GM20000 (cell line): ENCODE measurements around the gene CARD14.
"Not testable (repeated sequence)": the region's sequence is repeated elsewhere in the genome, so short reads cannot be mapped to it uniquely, and the experiment has no call there.

Experiments used
- DNase-seq: peaks from one replicate; pipeline ENCODE4 v3.0.0; 2012; ENCODE audit warnings: low spot score
- TF ChIP-seq, protein P1 (sequence below): IDR thresholded peaks from 2 replicates; pipeline ENCODE4 v1.5.1; 2012; ENCODE audit warnings: mild to moderate bottlenecking, control low read depth; ENCODE audit errors: extremely low read depth, missing control alignments

Gene CARD14

DNA sequence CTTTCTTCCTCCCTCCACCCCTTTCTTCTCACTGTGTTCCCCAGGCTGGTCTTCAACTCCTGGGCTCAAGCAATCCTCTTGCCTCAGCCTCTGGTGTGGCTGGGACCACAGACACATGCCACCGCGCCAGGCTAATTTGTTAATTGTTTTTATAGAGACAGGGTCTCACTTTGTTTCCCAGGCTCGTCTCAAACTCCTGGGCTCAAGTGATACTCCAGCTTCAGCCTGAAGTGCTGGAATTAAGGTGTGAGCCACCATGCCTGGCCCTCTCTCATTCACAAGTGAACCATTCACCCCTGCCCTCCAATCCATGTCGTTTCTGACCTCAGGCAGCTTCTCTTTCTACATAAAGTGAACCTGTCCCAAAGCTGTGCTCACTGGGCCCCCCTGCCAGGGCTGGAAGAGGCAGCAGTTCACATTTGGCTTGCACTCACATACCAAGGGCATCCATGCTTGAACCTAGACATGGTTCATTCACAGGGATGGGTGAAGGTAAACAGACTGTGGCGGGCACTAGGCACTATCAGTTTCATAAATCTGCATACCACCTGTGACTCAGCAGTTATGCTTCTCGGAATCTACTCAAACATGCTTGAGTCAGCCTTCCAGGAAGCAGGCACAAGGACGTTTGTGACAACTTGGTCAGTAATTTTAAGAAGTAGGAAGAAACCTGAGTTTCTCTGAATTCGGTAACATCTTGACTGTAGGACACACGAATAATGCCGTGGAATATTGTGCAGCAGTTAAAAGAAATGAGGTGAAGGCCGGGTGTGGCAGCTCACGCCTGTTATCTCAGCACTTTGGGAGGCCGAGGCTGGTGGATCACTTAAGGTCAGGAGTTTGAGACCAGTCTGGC, 84.8 kb downstream of the CARD14 start:
- DNase-seq, result peak; percentile 70
- TF ChIP-seq, protein P1, sequence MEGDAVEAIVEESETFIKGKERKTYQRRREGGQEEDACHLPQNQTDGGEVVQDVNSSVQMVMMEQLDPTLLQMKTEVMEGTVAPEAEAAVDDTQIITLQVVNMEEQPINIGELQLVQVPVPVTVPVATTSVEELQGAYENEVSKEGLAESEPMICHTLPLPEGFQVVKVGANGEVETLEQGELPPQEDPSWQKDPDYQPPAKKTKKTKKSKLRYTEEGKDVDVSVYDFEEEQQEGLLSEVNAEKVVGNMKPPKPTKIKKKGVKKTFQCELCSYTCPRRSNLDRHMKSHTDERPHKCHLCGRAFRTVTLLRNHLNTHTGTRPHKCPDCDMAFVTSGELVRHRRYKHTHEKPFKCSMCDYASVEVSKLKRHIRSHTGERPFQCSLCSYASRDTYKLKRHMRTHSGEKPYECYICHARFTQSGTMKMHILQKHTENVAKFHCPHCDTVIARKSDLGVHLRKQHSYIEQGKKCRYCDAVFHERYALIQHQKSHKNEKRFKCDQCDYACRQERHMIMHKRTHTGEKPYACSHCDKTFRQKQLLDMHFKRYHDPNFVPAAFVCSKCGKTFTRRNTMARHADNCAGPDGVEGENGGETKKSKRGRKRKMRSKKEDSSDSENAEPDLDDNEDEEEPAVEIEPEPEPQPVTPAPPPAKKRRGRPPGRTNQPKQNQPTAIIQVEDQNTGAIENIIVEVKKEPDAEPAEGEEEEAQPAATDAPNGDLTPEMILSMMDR, result no peak

DNA sequence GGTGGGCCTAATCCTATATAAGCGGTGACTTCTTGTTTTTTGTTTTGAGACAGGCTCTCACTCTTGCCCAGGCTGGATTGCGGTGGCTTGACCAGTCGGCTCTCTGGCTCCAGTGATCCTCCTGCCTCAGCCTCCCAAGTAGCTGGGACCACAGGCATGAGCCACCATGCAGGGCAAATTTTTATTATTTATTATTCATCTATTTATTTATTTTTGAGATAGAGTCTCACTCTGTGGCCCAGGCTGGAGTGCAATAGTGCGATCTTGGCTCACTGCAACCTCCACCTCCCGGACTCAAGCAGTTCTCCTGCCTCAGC, 86.2 kb downstream of the CARD14 start:
- TF ChIP-seq, protein P1, result no peak
- no peak for DNase-seq

DNA sequence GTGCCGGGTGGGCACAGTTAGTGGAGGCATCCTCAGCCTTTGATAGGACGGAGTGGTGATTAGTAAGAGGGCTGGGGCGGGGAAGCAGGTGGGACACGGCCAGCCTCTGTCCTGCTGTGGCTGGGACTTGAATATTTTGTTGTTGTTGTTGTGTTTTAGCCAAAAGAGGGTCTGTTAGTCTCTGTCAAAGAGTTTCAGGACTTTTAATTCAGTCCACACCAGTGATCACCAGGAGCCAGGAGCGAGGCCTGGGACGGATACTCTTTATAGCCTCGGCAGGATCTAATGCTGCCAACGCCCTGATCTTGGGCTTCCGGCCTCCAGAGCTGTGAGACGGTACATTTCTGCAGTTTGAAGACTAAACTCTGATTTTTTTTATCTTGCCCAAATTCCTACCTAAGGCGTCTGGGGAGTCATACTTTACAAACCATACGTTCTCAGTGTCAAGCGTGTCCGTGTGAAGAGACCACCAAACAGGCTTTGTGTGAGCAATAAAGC, 87.9 kb downstream of the CARD14 start:
- TF ChIP-seq, protein P1, result no peak

DNA sequence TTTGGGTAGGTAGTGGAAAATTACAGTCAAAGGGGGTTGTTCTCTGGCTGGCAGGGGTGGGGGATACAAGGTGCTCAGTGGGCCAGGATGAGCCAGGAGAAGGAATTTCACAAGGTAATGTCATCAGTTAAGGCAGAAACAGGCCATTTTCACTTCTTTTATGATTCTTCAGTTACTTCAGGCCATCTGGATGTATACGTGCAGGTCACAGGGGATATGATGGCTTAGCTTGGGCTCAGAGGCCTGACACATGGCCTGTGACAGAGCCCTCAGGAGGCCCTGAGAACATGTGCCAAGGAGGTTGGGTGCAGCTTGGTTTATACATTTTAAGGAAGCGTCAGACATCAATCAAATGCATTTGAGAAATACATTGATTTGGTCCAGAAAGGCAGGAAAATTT, 88.5 kb downstream of the CARD14 start:
- DNase-seq, result not testable (repeated sequence)

More for the DNA sequence above, 87.9 kb downstream of the CARD14 start:
- no peak for DNase-seq
